SU-DHL-6 (cell line): ENCODE data around the gene CHRD.

Experiments
- H2AFZ ChIP-seq: fragments of 200-600 bp; sonication (generic); 2 replicates; pipeline ENCODE4 v1.6.1; 2014; ENCODE audit warnings: low read depth, mild to moderate bottlenecking, moderate library complexity, mixed read lengths, antibody characterized with exemption, low read length; ENCODE audit not compliant: severe bottlenecking
- H3F3A ChIP-seq: fragments of 200-600 bp; shearing (Covaris generic); 2 replicates; pipeline ENCODE4 v1.6.0; 2016; ENCODE audit warnings: antibody characterized with exemption, mild to moderate bottlenecking; ENCODE audit not compliant: insufficient read depth
- H3K27ac ChIP-seq: fragments of 200-600 bp; sonication (generic); 2 replicates; pipeline ENCODE4 v1.5.1; 2016; ENCODE audit warnings: low read depth, mild to moderate bottlenecking, low read length, moderate library complexity, mixed read lengths
- H3K27me3 ChIP-seq: fragments of 200-600 bp; sonication (generic), shearing (Covaris generic); 2 replicates; pipeline ENCODE4 v1.6.0; 2014; ENCODE audit warnings: mild to moderate bottlenecking, low read length
- H3K36me3 ChIP-seq: fragments of 200-600 bp; sonication (generic); 2 replicates; pipeline ENCODE4 v1.6.1; 2014; ENCODE audit warnings: mild to moderate bottlenecking, low read length, mixed read lengths
- H3K4me2 ChIP-seq: fragments of 300-600, 200-600 bp; shearing (Covaris generic), sonication (generic); 2 replicates; pipeline ENCODE4 v1.6.0; 2014; ENCODE audit warnings: low read length, low read depth, mild to moderate bottlenecking; ENCODE audit not compliant: poor library complexity, severe bottlenecking
- H3K4me3 ChIP-seq: fragments of 200-600 bp; sonication (generic); 2 replicates; pipeline ENCODE4 v1.5.1; 2014; ENCODE audit warnings: antibody characterized with exemption, low read length, mild to moderate bottlenecking, mixed read lengths; ENCODE audit not compliant: insufficient read depth, poor library complexity, severe bottlenecking
- H3K79me2 ChIP-seq: fragments of 200-600 bp; sonication (generic); 2 replicates; pipeline ENCODE4 v1.6.1; 2014; ENCODE audit warnings: mild to moderate bottlenecking, low read length, moderate library complexity; ENCODE audit not compliant: insufficient read depth
- H3K9ac ChIP-seq: fragments of 200-600 bp; sonication (generic); 2 replicates; pipeline ENCODE4 v1.7.0; 2014; ENCODE audit warnings: mild to moderate bottlenecking, low read length
- H3K9me2 ChIP-seq: fragments of 200-600 bp; sonication (generic); replicated peaks from 2 replicates; pipeline ENCODE4 v1.6.1; 2014; ENCODE audit warnings: low read length; ENCODE audit not compliant: insufficient read depth
- H3K9me3 ChIP-seq: fragments of 200-600 bp; sonication (generic); 2 replicates; pipeline ENCODE4 v1.6.1; 2014; ENCODE audit warnings: low read length, mixed read lengths; ENCODE audit not compliant: insufficient read depth
- H4K20me1 ChIP-seq: fragments of 200-600 bp; sonication (generic); 2 replicates; pipeline ENCODE4 v1.6.1; 2014; ENCODE audit warnings: low read depth, mild to moderate bottlenecking, antibody characterized with exemption, low read length, moderate library complexity, mixed read lengths
- EZH2phosphoT487 ChIP-seq: fragments of 200-600 bp; sonication (generic), shearing (Covaris generic); conservative IDR thresholded peaks from 2 replicates; pipeline ENCODE4 v1.6.1; 2018; ENCODE audit warnings: mild to moderate bottlenecking, antibody characterized with exemption, low read length, moderate library complexity, mixed read lengths
- TF ChIP-seq, protein P1 (sequence below): fragments of 200-600 bp; sonication (generic); IDR thresholded peaks from one replicate; pipeline ENCODE4 v1.5.1; 2017; ENCODE audit warnings: antibody characterized with exemption, mild to moderate bottlenecking, low read length, moderate library complexity; ENCODE audit not compliant: insufficient read depth, poor library complexity, severe bottlenecking

The CHRD gene

DNA sequence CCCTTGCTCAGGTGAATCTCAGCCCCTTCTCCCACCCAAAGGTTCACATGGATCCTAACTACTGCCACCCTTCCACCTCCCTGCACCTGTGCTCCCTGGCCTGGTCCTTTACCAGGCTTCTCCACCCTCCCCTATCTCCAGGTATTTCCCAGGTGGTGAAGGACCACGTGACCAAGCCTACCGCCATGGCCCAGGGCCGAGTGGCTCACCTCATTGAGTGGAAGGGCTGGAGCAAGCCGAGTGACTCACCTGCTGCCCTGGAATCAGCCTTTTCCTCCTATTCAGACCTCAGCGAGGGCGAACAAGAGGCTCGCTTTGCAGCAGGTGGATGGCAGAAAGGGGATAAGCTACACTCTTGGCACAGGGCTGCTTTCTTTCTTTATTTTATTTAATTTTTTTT is 37.9 kb upstream of the CHRD start:
- Histone ChIP-seq H3K36me3 (no peaks in the 10 kb centered on the region), H3K27me3 (no peaks in the 10 kb centered on the region), H3K27ac (no peak overlapping the region), H3K79me2 (no peaks in the 10 kb centered on the region), H3K9me3 (no peaks in the 10 kb centered on the region), H3K4me3 (no peak overlapping the region), H3K9ac (no peak overlapping the region), H3K4me2 (no peak overlapping the region), H2AFZ (no peak overlapping the region), H3K9me2 (no peaks in the 10 kb centered on the region), H3F3A (no peaks in the 10 kb centered on the region), H4K20me1 (no peaks in the 10 kb centered on the region)
- TF ChIP-seq, protein P1, sequence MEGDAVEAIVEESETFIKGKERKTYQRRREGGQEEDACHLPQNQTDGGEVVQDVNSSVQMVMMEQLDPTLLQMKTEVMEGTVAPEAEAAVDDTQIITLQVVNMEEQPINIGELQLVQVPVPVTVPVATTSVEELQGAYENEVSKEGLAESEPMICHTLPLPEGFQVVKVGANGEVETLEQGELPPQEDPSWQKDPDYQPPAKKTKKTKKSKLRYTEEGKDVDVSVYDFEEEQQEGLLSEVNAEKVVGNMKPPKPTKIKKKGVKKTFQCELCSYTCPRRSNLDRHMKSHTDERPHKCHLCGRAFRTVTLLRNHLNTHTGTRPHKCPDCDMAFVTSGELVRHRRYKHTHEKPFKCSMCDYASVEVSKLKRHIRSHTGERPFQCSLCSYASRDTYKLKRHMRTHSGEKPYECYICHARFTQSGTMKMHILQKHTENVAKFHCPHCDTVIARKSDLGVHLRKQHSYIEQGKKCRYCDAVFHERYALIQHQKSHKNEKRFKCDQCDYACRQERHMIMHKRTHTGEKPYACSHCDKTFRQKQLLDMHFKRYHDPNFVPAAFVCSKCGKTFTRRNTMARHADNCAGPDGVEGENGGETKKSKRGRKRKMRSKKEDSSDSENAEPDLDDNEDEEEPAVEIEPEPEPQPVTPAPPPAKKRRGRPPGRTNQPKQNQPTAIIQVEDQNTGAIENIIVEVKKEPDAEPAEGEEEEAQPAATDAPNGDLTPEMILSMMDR, result no peak
- TF ChIP-seq EZH2phosphoT487, result no peak

DNA sequence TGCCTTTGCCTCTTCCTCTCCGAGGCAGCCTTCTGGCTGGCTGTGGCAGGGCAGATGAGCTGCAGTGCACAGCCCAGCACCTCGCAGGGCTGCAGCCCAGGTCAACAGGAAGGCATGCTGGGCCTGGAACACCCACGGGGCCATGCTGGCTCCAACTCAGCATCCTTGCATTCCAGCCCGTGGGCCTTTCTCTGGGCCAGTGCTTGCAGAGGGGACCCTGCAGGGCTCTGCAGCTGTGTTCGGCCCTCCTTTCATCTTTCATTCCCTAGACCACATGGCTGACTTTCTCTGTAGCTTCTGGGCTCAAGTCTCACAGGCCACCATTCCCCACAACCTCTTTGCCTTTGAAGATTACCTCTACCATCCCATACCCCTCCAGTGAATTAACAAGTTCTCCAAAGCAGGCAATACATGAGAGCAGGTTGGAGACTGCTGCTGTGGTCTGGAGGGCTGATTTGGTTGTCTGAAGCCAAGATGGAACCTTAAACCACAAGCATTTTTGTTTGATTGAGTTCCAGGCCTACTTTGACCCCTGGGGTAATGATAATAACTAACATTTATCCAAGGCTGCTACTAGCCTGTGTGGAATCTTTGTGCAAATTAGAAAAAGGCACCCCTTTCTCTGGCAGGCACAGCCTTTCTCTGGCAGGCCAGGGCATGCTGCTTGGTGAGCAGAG is 36.5 kb upstream of the CHRD start:
- no peaks in the 10 kb centered on the region for H3K36me3 ChIP-seq
- no peak overlapping the region for H3K27ac ChIP-seq
- H3K4me2 ChIP-seq, result no peak overlapping the region

GRCh38 chr3:184344579-184345316 is 35.1 kb upstream of the CHRD start:
- H3K36me3 ChIP-seq, result no peaks in the 10 kb centered on the region
- TF ChIP-seq, protein P1, result no peak
- no peak for TF ChIP-seq EZH2phosphoT487
- no peaks in the 10 kb centered on the region for H4K20me1 ChIP-seq
- no peaks in the 10 kb centered on the region for H3K27me3 ChIP-seq
- no peak overlapping the region for H3K4me2 ChIP-seq
- no peaks in the 10 kb centered on the region for H3F3A ChIP-seq
- no peaks in the 10 kb centered on the region for H3K9me2 ChIP-seq
- no peaks in the 10 kb centered on the region for H3K9me3 ChIP-seq
- no peak overlapping the region for H2AFZ ChIP-seq
- no peaks in the 10 kb centered on the region for H3K79me2 ChIP-seq
- no peak overlapping the region for H3K9ac ChIP-seq
- H3K27ac ChIP-seq, result no peak overlapping the region
- no peak overlapping the region for H3K4me3 ChIP-seq

More for the DNA sequence above, 36.5 kb upstream of the CHRD start:
- TF ChIP-seq EZH2phosphoT487, result no peak
- TF ChIP-seq, protein P1, result no peak
- Histone ChIP-seq H3K9ac (no peak overlapping the region), H2AFZ (no peak overlapping the region), H3K79me2 (no peaks in the 10 kb centered on the region), H3K4me3 (no peak overlapping the region), H4K20me1 (no peaks in the 10 kb centered on the region), H3K9me2 (no peaks in the 10 kb centered on the region), H3K9me3 (no peaks in the 10 kb centered on the region), H3F3A (no peaks in the 10 kb centered on the region), H3K27me3 (no peaks in the 10 kb centered on the region)
